ENCODE results near the gene ACTA2.

ACTA2 gene

DNA sequence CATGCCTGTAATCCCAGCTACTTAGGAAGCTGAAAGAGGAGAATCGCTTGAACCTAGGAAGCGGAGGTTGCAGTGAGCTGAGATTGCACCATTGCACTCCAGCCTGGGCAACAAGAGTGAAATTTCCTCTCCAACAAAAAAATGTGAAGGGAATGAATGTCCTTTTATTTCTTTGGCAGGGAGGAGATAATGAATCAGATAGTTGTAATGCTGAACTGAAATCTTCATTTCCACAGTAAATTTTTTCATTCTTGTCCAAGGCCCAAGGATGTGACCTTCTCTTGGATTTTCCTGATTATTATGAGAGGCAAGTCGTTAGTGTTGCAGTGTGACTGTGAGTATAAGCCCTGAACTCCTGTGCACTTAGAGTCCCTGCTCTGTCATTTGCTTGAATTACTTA lies 59.0 kb downstream of the ACTA2 start:
- Histone ChIP-seq H2AFZ (ENCODE audit: low read length, unreplicated experiment) (no peak overlapping the region), H3K27me3 (ENCODE audit: insufficient read depth, low read length) (no peaks in the 10 kb centered on the region), H3K36me3 (ENCODE audit: insufficient read depth, low read length) (no peaks in the 10 kb centered on the region), H3K4me3 (ENCODE audit: low read depth, low read length) (peak overlapping the region; percentile 14; the same call in 1 of the 2 replicates), H3K79me2 (ENCODE audit: control insufficient read depth, insufficient read depth, low read length, unreplicated experiment) (peaks cover 60% of the 10 kb centered on the region), H3K4me1 (ENCODE audit: control insufficient read depth, insufficient read depth, low read length, unreplicated experiment) (peaks cover 67% of the 10 kb centered on the region), H3K27ac (ENCODE audit: low read depth, low read length) (peak overlapping the region; percentile 34; the same call in 1 of the 2 replicates)

DNA sequence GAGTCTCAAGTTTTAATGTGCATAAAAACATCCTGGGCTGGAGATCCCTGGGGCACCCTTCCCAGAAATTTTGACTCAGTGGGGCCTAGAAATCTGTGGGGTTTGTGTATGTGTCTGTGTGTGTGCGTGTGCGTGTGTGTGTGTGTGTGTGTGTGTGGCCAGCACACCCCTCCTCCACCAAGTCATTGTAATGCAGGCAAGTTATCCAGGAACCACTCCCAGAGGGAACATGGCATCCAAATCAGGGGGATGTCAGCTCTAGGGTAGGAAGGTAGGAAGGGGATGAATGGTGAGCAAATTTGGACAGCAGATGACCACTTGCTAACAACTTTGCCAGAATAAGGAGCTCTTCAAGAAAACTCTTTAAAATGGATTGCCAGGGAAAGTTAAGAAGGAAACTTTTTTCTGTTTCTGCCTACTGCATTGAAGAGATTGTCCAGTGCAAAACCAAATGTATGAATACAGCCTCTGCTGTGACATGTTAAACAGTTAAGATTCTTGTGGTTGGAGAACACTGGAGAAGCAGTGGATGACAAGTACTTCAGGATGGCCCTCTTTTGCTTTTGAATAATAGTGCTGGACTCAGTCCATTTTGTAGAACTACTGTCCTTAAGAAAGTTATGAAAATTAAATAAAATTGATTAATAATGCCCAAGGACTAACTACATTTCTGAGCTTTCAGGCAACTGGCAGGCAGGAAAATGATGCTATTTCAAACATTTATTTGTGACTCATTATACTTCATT lies 60.2 kb downstream of the ACTA2 start:
- Histone ChIP-seq H3K79me2 (ENCODE audit: control insufficient read depth, insufficient read depth, low read length, unreplicated experiment) (peaks cover 63% of the 10 kb centered on the region), H3K4me3 (ENCODE audit: low read depth, low read length) (no peak overlapping the region), H3K4me1 (ENCODE audit: control insufficient read depth, insufficient read depth, low read length, unreplicated experiment) (peaks cover 64% of the 10 kb centered on the region), H3K27me3 (ENCODE audit: insufficient read depth, low read length) (no peaks in the 10 kb centered on the region), H3K36me3 (ENCODE audit: insufficient read depth, low read length) (no peaks in the 10 kb centered on the region), H2AFZ (ENCODE audit: low read length, unreplicated experiment) (no peak overlapping the region), H3K27ac (ENCODE audit: low read depth, low read length) (peak overlapping the region; percentile 34)

DNA sequence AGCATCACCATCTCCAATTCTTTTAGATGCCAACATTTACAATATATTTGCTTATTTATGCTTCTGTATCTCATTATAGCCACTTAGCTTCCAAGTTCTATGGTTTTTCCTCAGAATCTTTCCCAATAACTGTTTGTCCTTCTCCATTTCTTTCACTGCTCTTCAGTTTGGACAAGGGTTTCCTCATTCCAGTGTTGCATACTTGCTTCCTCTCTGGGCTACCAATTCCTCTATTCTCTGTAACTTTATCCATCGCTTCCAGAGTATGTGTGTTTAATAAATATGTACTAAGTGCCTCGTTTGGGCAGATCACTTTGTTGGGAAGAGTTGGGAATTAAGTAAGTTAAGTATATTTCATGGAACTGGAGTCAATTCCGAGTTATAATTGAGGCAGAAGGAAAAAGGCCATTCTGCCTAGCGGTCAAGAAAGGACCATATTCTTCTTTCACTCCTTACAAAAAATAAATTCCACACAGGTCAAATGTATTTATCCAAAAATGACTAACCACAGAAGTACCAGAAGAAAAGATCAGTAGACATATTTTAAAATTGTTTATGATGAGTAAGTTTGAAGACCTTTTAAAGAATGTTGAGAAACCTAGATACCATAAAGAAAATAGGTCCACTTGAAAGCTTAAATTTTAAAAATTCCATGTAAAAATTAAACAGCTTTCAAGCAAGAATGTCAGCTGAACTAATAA lies 61.7 kb downstream of the ACTA2 start:
- peaks cover 61% of the 10 kb centered on the region for H3K4me1 ChIP-seq (ENCODE audit: control insufficient read depth, insufficient read depth, low read length, unreplicated experiment)
- H3K27me3 ChIP-seq (ENCODE audit: insufficient read depth, low read length): no peaks in the 10 kb centered on the region
- no peak overlapping the region for H2AFZ ChIP-seq (ENCODE audit: low read length, unreplicated experiment)
- no peaks in the 10 kb centered on the region for H3K36me3 ChIP-seq (ENCODE audit: insufficient read depth, low read length)
- no peak overlapping the region for H3K4me3 ChIP-seq (ENCODE audit: low read depth, low read length)
- H3K27ac ChIP-seq (ENCODE audit: low read depth, low read length): no peak overlapping the region; the same call in 1 of the 2 replicates
- H3K79me2 ChIP-seq (ENCODE audit: control insufficient read depth, insufficient read depth, low read length, unreplicated experiment): peaks cover 66% of the 10 kb centered on the region

DNA sequence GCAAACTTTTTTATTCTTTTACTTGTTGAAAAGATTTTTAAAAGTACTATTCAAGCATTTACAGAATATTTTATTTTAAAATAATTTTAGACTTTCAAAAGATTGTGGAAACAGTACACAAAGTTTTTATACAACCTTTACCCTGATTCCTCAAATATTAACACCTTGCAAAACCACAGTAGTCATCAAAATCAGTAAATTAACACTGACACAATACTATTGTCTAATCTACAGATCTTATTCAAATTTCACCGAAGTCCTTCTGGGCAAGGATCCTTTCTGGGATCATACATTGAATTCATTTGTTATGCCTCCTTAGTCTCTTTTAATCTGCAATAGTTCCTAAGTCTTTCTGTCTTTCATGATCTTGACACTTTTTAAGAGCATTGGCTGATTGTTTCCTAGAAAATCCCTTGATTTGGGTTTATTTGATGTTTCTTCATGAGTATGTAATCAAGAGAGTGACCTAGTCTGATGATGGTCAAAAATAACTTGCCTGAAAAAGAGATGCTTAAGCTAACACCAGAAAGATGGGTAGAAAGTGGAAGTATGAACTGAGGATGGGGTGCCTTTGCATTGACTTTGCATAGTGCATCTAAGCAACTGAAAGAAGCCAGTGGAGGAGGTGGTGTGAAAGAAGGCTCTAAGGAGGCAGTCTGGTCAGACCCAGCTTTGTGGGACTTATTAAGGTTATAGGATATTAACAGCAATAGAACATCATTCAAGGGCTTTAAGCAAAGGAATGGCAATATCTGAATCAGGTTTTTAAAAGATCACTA lies 62.8 kb downstream of the ACTA2 start:
- no peak overlapping the region for H3K27ac ChIP-seq (ENCODE audit: low read depth, low read length)
- H3K36me3 ChIP-seq (ENCODE audit: insufficient read depth, low read length): no peaks in the 10 kb centered on the region

DNA sequence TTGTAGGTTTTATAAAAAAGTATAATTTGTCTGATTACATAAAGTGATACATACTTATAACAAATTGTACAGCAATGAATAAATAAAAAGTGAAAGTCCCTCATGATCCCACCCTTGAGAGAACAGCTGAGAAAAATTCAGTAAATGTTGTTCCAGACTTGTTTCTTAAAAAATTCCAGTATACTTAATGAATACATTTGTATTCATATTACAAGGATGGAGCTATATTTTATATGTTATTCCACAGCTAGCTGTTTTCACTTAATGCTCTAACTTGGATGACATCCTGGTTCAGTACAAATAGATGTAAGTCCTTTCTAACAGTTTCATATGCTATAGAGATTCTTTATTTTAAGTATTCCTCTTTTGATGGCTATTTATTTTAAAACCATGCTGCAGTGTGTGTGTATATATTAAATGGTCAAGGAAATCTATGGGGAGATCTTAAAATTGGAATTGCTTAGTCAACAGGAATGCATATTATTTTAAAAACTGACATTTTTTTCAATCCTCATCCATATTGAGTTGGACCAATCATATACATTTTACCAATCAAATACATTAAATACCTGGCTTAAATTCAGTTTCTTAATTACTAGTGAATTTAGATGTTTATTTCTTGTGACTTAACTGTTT lies 63.6 kb downstream of the ACTA2 start:
- Histone ChIP-seq H3K4me1 (ENCODE audit: control insufficient read depth, insufficient read depth, low read length, unreplicated experiment) (peaks cover 64% of the 10 kb centered on the region), H3K4me3 (ENCODE audit: low read depth, low read length) (no peak overlapping the region), H3K27ac (ENCODE audit: low read depth, low read length) (no peak overlapping the region), H3K79me2 (ENCODE audit: control insufficient read depth, insufficient read depth, low read length, unreplicated experiment) (peaks cover 73% of the 10 kb centered on the region), H2AFZ (ENCODE audit: low read length, unreplicated experiment) (no peak overlapping the region), H3K36me3 (ENCODE audit: insufficient read depth, low read length) (no peaks in the 10 kb centered on the region), H3K27me3 (ENCODE audit: insufficient read depth, low read length) (no peaks in the 10 kb centered on the region)

More for the DNA sequence above, 62.8 kb downstream of the ACTA2 start:
- no peak overlapping the region for H2AFZ ChIP-seq (ENCODE audit: low read length, unreplicated experiment)
- H3K4me3 ChIP-seq (ENCODE audit: low read depth, low read length): no peak overlapping the region
- no peaks in the 10 kb centered on the region for H3K27me3 ChIP-seq (ENCODE audit: insufficient read depth, low read length)
- H3K79me2 ChIP-seq (ENCODE audit: control insufficient read depth, insufficient read depth, low read length, unreplicated experiment): peaks cover 66% of the 10 kb centered on the region
- peaks cover 59% of the 10 kb centered on the region for H3K4me1 ChIP-seq (ENCODE audit: control insufficient read depth, insufficient read depth, low read length, unreplicated experiment)

DNA sequence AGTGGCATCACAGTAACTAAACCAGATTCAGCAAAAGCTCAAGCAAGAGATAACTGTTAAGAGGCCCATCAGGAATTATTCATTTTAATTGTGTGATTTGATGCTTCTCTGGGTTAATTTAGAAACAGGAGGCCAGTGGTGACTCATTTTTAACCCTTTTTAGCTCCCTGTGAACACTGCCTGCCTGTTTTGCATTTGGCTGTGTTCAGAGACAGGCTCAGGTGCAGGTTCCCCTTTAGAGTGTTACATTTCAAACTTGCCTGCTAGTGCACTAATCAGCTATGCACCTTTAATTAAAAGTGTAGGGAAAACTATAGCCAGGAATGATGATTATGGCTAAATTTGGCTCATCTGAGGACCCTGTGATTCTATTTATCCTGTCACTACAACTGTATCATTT lies 66.0 kb downstream of the ACTA2 start:
- peaks cover 77% of the 10 kb centered on the region for H3K79me2 ChIP-seq (ENCODE audit: control insufficient read depth, insufficient read depth, low read length, unreplicated experiment)

More for the DNA sequence above, 66.0 kb downstream of the ACTA2 start:
- Histone ChIP-seq H3K27me3 (ENCODE audit: insufficient read depth, low read length) (no peaks in the 10 kb centered on the region), H3K4me1 (ENCODE audit: control insufficient read depth, insufficient read depth, low read length, unreplicated experiment) (peaks cover 65% of the 10 kb centered on the region), H3K36me3 (ENCODE audit: insufficient read depth, low read length) (peaks cover 4% of the 10 kb centered on the region; the same call in 1 of the 2 replicates), H2AFZ (ENCODE audit: low read length, unreplicated experiment) (no peak overlapping the region), H3K27ac (ENCODE audit: low read depth, low read length) (no peak overlapping the region), H3K4me3 (ENCODE audit: low read depth, low read length) (no peak overlapping the region)
